D341Med (cell line): ENCODE results near the gene CDH13.

Experiments
- DNase-seq: peaks from one replicate; pipeline ENCODE4 v3.0.0; 2012; ENCODE audit warnings: low spot score

CDH13 gene

GRCh38 chr16:83622010-83622409 lies 995.2 kb downstream of the CDH13 start:
- no peak for DNase-seq

- no peak for DNase-seq
Measured at GRCh38 chr16:83623091-83623730, 996.4 kb downstream of the CDH13 start.

DNA sequence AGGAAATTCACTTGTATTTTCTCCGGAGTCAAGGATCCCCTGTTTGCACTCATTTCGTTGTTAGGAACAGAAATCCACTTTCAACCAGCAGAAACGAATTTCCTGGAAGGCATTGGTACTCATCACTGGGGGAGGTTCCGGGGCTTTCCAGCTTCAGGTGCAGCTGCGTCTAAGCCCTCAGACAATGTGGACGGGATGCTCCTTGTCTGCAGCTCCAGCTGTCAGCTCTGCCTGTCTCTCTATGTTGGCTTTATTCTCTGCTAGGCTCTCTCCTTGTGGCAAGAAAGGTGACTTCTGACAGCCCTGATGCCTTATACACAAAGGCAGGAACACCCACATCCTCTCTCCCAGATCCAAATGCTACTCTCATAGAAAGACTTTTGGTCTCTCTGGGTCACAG lies 997.1 kb downstream of the CDH13 start:
- no peak for DNase-seq

DNA sequence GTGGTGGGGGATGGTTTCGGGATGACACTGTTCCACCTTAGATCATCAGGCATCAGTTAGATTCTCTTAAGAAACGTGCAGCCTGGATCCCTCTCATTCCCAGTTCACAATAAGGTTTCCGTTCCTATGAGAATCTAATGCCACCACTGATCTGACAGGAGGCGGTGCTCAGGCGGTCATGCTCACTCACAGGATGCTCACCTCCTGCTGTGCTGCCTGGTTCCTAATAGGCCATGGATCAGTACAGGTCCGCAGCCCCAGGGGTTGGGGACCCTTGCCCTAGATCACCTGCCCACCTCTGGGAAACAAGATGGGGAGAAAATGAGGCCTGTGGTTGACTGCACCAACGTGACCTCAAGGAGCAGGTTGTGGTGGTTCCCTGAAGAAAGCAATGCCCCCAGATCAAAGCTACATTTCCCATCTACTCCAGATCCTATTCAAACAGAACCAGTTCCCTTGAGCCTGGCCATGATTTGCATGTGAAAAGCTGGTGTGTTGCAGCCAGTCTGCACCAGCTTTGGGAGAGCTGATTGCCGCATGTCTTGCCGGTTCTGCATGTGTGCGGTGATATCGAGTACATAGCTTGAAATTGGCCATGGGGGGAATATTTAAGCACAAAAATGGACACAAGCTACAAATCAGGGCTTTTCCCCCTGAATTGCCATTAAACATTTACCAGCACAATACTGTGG lies 997.8 kb downstream of the CDH13 start:
- DNase-seq: no peak

DNA sequence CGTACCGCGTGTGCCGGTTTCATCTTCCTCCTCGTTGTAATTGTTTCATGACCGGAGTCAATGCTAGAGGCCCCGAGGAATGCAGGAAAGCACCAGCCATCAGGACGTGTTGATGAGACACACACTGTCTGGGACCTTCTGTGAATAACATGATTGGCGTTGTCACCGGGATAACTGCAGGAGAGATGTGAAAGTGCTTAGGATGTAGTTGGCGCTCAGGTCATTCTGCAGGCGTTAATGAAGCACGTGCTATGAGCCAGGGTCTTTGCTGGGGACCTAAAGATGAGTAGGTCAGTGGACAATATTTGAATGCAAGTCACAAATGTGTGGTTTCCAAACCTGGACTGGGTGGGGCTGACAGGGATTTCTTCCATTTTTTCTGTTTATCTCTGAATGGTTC lies 999.4 kb downstream of the CDH13 start:
- no peak for DNase-seq

DNA sequence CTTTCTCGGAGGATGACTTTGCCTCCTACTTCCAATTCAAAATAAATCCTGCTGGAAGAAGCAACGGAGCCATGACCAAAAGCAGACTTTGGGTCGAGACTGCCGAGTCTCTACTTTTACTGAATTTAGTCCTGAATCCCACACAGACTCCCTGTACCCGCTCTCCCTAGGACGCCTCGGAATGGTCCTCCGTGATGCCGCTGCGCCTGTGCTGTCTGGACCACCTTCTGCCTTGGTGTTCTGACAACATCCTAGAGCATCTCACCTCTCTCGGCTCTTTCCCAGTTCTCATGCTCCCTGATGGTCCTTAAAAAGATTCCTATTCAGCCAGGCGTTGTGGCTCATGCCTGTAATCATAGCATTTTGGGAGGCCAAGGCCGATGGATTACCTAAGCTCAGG lies 999.9 kb downstream of the CDH13 start:
- no peak for DNase-seq

DNA sequence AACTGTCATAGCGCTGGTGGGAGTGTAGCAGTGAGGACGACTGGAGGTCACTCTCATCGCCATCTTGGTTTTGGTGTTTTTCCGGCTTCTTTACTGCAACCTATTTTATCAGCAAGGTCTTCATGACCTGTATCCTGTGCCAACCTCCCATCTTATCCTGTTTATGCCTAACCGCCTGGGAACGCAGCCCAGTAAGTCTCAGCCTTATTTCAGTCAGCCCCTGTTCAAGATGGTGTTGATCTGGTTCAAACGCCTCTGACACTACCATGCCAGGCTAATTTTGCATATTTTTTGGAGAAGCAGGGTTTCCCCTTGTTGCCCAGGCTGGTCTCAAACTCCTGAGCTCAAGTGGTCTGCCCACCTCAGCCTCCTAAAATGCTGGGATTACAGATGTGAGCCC lies 1001.2 kb downstream of the CDH13 start:
- DNase-seq: no peak

DNA sequence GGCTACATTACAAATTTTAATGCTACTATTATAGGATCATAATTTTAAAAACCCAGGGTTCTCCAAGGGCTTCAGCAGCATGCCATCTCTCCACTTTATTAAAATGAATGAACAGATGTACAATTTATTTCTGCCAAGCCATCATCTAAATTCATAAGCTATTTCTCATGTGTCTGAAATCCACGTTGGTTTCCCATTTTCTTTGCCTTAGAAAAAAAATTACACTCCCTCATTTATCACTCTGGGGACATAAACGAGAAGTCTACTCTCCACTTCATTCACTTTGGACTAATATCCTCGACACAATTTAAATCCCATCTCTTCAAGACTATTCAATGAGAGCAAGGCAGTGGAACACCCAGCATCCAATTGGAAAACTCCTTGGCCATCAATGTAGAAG lies 1002.7 kb downstream of the CDH13 start:
- DNase-seq: no peak

GRCh38 chr16:83629836-83630235 lies 1003.1 kb downstream of the CDH13 start:
- no peak for DNase-seq

- DNase-seq: no peak
Measured at GRCh38 chr16:83630979-83631378, 1004.2 kb downstream of the CDH13 start.

DNA sequence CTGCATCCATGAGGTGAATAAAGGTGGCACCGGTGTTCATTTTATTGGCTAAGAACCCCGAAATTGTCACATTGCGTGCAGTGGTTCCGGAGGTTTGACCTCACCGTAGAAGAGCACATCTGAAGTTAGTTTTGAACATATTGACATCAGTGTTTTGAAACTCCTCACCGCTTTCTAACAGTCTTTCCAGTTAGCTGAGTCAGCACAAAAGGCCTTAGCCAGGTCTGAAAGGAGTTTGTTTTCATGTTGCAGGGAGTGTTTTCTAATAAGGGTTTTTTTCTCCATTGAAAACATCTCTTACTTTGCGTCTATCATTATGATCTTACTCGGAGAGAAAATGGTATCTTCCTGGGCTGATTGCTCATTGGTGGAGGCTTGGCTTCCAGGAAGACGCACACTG lies 1006.5 kb downstream of the CDH13 start:
- DNase-seq: no peak

- DNase-seq: no peak
Measured at GRCh38 chr16:83648347-83648746, 1021.6 kb downstream of the CDH13 start.

DNA sequence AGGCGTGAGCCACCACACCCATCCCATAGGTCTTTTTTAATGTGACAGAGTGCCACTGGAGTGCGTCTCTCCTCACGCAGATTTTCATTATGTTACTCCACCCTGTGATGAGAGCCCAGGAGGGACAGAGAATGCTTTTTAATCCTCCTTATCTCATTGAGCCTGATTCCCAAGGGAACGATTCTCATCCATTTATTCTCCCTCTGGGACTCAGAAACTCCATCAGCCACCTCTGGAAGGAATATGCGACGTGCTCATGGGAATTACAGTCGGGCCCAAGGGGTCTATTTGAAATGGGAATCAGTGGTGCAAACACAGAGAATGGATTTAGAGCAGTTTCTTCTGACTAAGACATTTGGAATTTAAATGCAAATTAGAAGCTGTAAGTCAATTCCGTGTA lies 1025.1 kb downstream of the CDH13 start:
- DNase-seq: peak; percentile 62

GRCh38 chr16:83652943-83653342 lies 1026.2 kb downstream of the CDH13 start:
- no peak for DNase-seq

GRCh38 chr16:83653785-83654184 lies 1027.0 kb downstream of the CDH13 start:
- no peak for DNase-seq

DNA sequence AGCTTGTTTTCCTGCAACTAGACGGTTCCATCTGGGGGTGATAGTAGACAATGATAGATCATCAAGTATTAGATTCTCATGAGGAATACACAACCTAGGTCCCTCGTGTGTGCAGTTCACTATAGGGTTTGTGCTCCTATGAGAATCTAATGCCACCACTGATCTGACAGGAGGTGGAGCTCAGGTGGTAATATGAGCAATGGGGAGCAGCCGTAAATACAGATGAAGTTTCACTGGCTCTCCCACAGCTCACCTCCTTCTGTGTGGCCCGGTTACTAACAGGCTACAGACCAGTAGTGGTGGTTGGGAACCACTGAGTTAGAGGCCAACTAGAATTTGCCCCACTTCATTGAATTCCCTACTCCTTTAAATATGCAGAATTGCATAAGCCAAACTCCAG lies 1033.5 kb downstream of the CDH13 start:
- no peak for DNase-seq

DNA sequence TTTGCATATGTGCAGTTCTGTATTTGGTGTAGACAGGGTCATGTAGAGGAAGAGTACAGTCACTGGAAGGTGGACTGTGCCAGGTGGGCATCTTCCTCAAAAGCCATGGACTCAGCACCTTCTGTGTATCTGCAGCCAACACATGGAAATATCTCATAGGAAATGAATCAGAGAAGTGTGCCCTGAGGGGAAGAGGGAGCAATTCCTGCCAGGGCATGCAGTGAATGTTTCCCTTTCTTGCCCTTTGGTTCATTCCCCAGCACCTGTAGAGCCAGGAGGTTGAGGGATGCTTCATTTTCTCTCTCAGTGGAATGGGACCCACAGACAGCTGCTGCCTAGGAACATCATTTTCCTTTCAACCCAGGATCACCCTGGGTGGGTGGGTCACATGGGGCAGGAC lies 1034.9 kb downstream of the CDH13 start:
- no peak for DNase-seq

GRCh38 chr16:83666449-83666848 lies 1039.7 kb downstream of the CDH13 start:
- DNase-seq: no peak

DNA sequence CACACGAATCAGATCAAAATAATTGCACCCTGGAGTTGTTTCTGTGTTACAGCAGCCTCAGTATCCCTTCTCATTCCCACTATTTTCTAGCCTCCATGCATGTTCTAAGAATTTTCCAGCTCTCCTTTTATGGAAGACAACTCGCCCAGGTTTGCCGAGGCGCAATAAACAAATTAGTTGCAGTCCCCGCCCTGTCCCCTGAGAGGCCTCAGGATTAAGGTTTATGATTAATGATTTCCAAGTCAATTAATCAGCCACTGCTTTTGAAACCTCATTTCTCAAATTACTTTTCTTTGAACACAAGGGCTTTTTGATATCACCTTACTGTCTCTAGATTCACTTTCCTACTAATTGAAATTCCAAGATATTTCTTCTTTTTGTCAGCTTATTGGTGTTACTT lies 1042.7 kb downstream of the CDH13 start:
- DNase-seq: no peak

- DNase-seq: no peak
Measured at GRCh38 chr16:83674931-83675535, 1048.3 kb downstream of the CDH13 start.

GRCh38 chr16:83676086-83676485 lies 1049.3 kb downstream of the CDH13 start:
- no peak for DNase-seq

DNA sequence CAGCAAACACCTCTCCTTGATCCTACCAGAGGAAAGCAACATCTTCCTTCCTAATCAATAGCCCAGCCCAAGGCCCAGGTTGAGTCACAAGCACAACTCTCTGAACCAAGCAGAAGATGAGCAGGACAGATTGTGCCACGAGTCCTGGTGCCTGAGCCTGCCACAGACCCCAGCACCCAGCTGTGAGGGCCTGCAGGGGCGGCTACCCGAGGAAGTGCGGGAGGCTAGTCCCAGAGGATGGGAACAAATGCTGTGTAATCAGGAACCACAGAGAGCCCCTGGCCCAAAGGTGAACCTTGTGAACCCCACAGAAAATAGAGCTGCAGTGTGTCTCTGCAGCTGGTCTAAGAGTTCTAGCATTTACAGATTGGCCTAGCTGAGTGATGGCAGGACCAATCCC lies 1054.2 kb downstream of the CDH13 start:
- no peak for DNase-seq

DNA sequence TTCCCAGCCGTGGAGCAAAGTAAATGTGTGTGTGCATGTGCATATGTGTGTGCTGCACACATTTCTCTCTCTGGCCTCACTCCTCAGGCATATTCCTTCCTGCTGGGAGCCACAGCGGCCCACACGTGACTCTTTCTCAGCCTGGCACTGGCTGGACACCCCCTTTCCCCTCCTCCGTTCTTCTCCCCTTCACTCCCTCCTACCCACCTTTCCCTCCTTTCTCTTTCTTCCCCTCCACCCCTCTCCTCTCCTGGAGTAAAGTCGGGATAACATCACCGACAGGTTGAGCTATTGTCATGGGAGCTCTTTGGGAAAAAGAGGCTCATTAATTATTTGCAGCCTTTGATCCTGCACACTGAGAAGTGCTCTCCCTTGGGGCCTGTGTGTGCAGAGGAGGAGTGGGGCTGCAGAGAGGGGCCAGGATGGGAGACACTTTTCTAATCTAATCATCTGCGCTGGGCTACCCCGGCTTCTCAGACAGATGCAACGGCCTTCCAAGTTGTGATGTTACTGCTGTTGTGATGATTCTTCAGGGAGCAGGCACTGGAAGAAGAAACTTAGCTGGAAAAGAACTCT lies 1054.7 kb downstream of the CDH13 start:
- no peak for DNase-seq
